Parathyroid adenoma (tissue), 2 donors: ENCODE results near the gene NOX4.
"Not testable (repeated sequence)": the region's sequence is repeated elsewhere in the genome, so short reads cannot be mapped to it uniquely, and the experiment has no call there.

Source experiments
- H2AFZ ChIP-seq: fragments of 300-600 bp; sonication (generic); one replicate; pipeline ENCODE4 v1.7.0; 2017; ENCODE audit warnings: antibody characterized with exemption, mild to moderate bottlenecking
- H3K27ac ChIP-seq: fragments of 300-600 bp; sonication (generic); one replicate; pipeline ENCODE4 v1.7.0; 2017
- H3K27me3 ChIP-seq: fragments of 300-600 bp; sonication (generic); one replicate; pipeline ENCODE4 v1.7.0; 2017; ENCODE audit warnings: low read length; ENCODE audit not compliant: control insufficient read depth, insufficient read depth
- H3K36me3 ChIP-seq: fragments of 300-600 bp; sonication (generic); one replicate; pipeline ENCODE4 v1.7.0; 2017; ENCODE audit warnings: low read length; ENCODE audit not compliant: control insufficient read depth, insufficient read depth
- H3K4me1 ChIP-seq: fragments of 300-600 bp; sonication (generic); one replicate; pipeline ENCODE4 v1.7.0; 2017; ENCODE audit warnings: control low read depth
- H3K4me2 ChIP-seq: fragments of 300-600 bp; sonication (generic); one replicate; pipeline ENCODE4 v1.7.0; 2017; ENCODE audit warnings: low read length
- H3K4me3 ChIP-seq: fragments of 300-600 bp; sonication (generic); one replicate; pipeline ENCODE4 v1.7.0; 2017; ENCODE audit warnings: low read depth, low read length
- H3K79me2 ChIP-seq: fragments of 300-600 bp; sonication (generic); one replicate; pipeline ENCODE4 v1.7.0; 2017; ENCODE audit warnings: control low read depth
- H3K9ac ChIP-seq: fragments of 300-600 bp; sonication (generic); one replicate; pipeline ENCODE4 v1.7.0; 2017; ENCODE audit warnings: mild to moderate bottlenecking
- H3K9me3 ChIP-seq: fragments of 300-600 bp; sonication (generic); one replicate; pipeline ENCODE4 v1.7.0; 2017; ENCODE audit warnings: low read length; ENCODE audit not compliant: control insufficient read depth
- TF ChIP-seq, protein P1 (sequence below): fragments of 300-600 bp; sonication (generic); IDR thresholded peaks from one replicate; pipeline ENCODE4 v1.7.0; 2017; ENCODE audit warnings: antibody characterized with exemption, mild to moderate bottlenecking
- donor health status: primary hyperparathyroidism.

Gene NOX4

DNA sequence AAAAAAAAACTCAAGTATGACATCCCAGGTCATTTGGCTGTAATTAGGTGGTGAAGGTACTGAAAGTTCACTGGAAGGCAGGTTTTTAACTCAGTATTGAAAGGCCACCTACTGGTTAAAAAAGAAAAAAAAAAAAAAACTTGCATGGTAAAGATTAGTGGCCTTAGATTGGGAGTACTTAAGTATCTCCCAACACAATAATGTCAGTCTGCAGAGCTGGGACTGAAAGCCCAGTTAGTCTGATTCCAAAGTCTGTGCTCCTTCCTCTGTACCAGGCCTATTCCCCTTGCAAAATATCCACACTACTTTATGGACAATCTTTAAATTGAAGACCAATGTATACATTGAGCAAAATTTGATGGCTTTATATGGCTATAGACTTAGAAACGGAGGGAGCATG is 85.5 kb downstream of the NOX4 start:
- Histone ChIP-seq H3K4me3 (no peak overlapping the region), H3K27me3 (no peaks in the 10 kb centered on the region), H3K4me1 (no peaks in the 10 kb centered on the region), H3K27ac (no peak overlapping the region), H2AFZ (no peak overlapping the region), H3K4me2 (no peak overlapping the region), H3K9ac (no peak overlapping the region), H3K79me2 (no peaks in the 10 kb centered on the region), H3K9me3 (no peaks in the 10 kb centered on the region), H3K36me3 (no peaks in the 10 kb centered on the region)
- TF ChIP-seq, protein P1, sequence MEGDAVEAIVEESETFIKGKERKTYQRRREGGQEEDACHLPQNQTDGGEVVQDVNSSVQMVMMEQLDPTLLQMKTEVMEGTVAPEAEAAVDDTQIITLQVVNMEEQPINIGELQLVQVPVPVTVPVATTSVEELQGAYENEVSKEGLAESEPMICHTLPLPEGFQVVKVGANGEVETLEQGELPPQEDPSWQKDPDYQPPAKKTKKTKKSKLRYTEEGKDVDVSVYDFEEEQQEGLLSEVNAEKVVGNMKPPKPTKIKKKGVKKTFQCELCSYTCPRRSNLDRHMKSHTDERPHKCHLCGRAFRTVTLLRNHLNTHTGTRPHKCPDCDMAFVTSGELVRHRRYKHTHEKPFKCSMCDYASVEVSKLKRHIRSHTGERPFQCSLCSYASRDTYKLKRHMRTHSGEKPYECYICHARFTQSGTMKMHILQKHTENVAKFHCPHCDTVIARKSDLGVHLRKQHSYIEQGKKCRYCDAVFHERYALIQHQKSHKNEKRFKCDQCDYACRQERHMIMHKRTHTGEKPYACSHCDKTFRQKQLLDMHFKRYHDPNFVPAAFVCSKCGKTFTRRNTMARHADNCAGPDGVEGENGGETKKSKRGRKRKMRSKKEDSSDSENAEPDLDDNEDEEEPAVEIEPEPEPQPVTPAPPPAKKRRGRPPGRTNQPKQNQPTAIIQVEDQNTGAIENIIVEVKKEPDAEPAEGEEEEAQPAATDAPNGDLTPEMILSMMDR: no peak

DNA sequence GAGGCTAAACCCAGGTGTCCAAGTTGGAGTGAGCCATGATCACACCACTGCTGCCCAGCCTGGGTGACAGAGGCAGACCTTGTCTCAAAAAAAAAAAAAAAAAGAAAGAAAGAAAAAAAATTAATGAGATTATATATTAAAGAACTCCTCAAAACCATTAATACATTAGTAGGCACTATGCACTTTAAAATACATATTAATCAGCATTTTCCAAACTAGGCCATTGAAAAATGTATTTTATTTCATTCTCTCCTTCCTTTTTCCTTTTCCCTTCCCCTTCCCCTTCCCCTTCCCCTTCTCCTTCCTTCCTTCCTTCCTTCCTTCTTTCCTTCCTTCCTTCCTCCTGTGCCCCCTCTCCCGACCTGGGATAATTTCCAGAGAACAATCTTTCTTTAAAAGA is 99.5 kb downstream of the NOX4 start:
- not testable (repeated sequence) for H3K4me3 ChIP-seq, H2AFZ ChIP-seq, H3K27me3 ChIP-seq, H3K9ac ChIP-seq, H3K36me3 ChIP-seq, H3K4me2 ChIP-seq, H3K4me1 ChIP-seq, H3K79me2 ChIP-seq, H3K9me3 ChIP-seq, H3K27ac ChIP-seq

DNA sequence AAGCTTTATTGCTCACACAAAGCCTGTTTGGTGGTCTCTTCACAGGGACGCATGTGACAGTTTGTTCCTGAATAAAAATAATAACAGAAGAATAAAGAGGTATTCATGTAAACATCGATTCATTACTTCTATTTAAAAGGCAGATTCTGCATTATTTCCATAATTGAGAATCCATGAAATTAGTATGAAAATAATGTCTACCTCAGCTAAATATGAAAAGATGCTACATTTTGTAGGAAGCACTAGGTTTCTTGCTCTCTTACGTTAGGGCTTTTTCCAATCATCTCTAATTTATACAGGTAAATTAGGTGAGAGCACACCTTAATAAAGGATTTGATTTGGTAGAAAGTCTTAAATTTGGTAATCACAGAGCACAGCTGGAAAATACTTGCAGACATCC is 103.7 kb downstream of the NOX4 start:
- not testable (repeated sequence) for H2AFZ ChIP-seq, H3K9me3 ChIP-seq, H3K4me2 ChIP-seq, H3K79me2 ChIP-seq, H3K27me3 ChIP-seq, H3K4me3 ChIP-seq, H3K9ac ChIP-seq, H3K36me3 ChIP-seq, H3K4me1 ChIP-seq, H3K27ac ChIP-seq

DNA sequence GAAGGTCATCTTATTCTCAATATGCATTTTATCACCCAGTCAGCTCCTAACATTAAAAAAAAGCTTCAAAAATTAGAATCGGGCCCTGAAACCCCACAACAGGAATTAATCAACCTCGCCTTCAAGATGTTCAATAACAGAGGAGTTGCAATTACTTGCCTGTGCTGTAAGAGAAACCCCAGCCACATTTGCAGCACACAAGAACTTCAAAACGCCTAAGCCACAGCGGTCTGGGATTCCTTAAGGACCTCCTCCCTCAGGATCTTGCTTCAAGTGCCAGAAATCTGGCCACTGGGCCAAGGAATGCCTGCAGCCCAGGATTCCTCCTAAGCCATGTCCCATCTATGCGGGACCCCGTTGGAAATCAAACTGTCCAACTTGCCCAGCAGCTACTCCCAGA is 108.2 kb downstream of the NOX4 start:
- H3K79me2 ChIP-seq, H3K4me2 ChIP-seq, H3K27ac ChIP-seq, H3K36me3 ChIP-seq, H3K9ac ChIP-seq, H3K27me3 ChIP-seq, H3K4me1 ChIP-seq, H3K4me3 ChIP-seq, H2AFZ ChIP-seq, H3K9me3 ChIP-seq: not testable (repeated sequence)

DNA sequence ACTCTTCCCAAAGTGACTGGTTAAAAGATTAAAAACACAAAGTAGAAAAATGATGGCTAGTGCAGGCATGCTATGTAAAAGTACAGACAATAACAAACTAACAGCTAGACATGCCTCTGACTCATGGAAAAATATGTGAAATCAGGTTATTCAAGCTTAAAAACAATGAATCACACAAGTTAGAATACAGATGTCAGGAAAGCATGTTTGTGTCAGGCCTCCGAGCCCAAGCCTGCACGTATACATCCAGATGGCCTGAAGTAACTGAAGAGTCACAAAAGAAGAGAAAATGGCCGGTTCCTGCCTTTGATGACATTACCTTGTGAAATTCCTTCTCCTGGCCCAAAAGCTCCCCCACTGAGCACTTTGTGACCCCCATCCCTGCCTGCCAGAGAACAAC is 110.1 kb downstream of the NOX4 start:
- Histone ChIP-seq H3K4me2 (no peak overlapping the region), H3K27ac (no peak overlapping the region), H3K9me3 (no peaks in the 10 kb centered on the region), H3K4me3 (no peak overlapping the region), H3K27me3 (no peaks in the 10 kb centered on the region), H3K36me3 (no peaks in the 10 kb centered on the region), H3K9ac (no peak overlapping the region), H3K4me1 (no peaks in the 10 kb centered on the region), H3K79me2 (no peaks in the 10 kb centered on the region), H2AFZ (no peak overlapping the region)
- TF ChIP-seq, protein P1: no peak

DNA sequence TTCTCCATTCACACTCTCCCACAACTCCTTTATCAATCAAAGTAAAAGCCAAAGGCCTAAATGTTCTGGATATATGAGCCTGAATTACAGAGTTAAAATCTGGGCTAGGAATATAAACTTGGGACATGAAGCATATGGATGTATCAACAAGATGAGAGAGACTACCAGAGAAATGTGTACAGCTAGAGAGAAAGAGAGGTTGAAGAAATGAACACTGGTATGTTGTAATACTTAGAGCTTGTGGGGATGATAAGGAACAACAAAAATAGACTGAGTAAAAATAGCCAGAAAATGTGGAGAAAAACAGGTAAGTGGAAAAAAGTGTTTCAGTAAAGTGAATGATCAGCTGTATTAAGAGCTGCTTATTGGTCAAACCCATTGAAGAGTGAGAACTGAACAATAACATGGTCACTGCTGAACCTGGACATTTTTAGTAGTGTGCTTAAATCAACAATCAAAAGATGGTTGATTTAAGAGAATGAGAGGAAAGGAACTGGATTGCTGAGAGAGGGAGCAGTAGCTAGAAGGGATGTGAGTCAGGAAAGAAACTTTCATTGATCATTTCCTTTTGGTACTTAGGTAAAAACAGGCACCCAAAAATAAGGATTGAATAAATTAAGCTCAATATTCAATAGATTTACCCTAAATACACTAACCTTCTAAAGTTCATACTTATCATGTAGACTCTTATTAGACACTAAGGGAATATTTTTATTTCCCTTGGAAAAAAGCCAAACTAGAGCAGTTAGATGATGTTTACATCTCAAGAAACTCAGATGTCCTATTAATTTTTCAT is 111.0 kb downstream of the NOX4 start:
- H3K4me2 ChIP-seq, H3K9ac ChIP-seq, H3K9me3 ChIP-seq, H3K27ac ChIP-seq, H2AFZ ChIP-seq, H3K79me2 ChIP-seq, H3K36me3 ChIP-seq, H3K4me3 ChIP-seq, H3K27me3 ChIP-seq, H3K4me1 ChIP-seq: not testable (repeated sequence)

DNA sequence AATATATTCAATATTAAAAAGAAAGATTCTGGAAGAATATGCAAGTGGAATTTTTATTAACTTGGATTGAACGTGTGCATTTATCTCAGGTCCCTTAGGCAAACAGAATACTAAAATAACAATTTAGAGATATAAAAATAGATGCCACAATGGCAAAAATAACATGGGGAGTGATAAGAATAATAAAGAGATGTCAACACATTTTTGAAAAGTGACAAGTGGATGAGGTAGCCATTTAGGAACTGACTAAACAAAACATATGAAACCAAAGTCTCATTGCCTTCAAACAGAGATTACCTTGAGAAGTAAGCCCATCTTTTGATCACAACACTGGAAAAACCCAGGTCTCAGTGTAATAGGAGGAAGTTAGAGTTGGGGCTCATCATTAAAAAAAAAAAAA is 112.2 kb downstream of the NOX4 start:
- H3K27ac ChIP-seq, H3K36me3 ChIP-seq, H3K79me2 ChIP-seq, H3K9ac ChIP-seq, H3K4me2 ChIP-seq, H3K9me3 ChIP-seq, H3K4me3 ChIP-seq, H2AFZ ChIP-seq, H3K4me1 ChIP-seq, H3K27me3 ChIP-seq: not testable (repeated sequence)

DNA sequence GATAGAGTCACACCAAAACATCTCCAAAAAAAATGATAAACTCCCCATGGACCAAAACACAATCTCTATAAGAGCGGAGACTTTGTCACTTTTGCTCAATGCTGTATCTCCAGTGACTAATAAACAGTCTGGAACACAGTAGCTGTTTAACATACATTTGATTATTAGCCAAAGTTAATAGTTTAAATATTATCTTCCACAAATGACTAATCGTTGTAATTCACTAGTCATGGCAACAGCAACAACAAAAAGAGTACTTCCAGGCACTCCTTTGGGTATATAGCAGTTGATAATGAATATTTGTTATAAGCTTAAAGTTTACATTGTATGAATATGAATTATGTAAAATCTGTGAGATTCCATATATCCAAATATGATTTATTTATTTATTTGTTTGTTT is 121.8 kb downstream of the NOX4 start:
- not testable (repeated sequence) for H3K9ac ChIP-seq, H3K79me2 ChIP-seq, H3K4me1 ChIP-seq, H3K9me3 ChIP-seq, H3K27me3 ChIP-seq, H3K27ac ChIP-seq, H2AFZ ChIP-seq, H3K36me3 ChIP-seq, H3K4me3 ChIP-seq, H3K4me2 ChIP-seq

DNA sequence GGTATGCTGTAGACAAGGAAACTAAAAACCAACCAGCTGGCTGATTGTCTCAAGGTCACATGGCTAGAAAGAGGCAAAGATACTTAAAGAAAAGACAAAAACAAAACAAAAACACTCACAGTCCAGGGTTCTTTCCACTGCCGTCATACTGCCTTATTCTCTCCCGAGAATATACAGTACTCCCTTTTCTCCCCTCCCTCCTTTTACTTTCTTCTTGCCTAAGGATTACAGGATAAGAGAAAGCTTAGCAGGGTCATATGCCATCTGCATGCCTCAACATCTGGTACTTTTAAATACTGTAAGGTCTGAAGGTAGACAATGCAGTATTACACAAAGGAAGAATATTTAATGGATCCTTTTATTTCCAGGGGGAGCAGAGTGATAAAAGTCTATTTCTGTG is 126.3 kb downstream of the NOX4 start:
- not testable (repeated sequence) for H3K9me3 ChIP-seq, H3K79me2 ChIP-seq, H3K27me3 ChIP-seq, H3K9ac ChIP-seq, H2AFZ ChIP-seq, H3K27ac ChIP-seq, H3K4me3 ChIP-seq, H3K36me3 ChIP-seq, H3K4me1 ChIP-seq, H3K4me2 ChIP-seq
